GM21528 (cell line): Measurements from ENCODE around the gene PBXIP1.

ENCODE experiments used
- ATAC-seq: cut with Tn5 transposase; IDR thresholded peaks from one replicate; pipeline ENCODE4 v1.9.1; 2021; ENCODE audit warnings: mild to moderate bottlenecking, moderate library complexity; ENCODE audit not compliant: unreplicated experiment, low FRiP score

The PBXIP1 gene

GRCh38 chr1:154958681-154959425 is 3.0 kb upstream of the PBXIP1 start:
- no peak for ATAC-seq

DNA sequence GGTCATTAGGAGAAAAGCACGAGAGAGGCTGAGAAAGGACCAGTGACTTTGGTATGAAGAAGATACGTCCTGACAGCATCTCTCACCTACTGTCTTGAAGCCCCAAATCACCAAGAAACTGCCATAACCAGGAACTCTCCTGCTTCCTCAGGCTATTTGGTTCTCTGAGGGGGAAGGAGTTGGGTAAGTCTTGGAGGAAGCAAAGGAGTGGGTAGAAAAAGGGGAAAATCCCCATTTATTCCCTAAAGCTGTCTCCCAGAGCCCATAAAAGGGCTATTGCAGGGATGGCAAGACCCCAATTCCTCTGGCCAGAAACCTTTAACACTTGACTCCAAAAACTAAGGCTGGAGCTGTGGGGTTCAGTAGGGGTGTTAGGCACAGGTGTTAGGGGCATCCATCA is 2.1 kb upstream of the PBXIP1 start:
- ATAC-seq = no peak

DNA sequence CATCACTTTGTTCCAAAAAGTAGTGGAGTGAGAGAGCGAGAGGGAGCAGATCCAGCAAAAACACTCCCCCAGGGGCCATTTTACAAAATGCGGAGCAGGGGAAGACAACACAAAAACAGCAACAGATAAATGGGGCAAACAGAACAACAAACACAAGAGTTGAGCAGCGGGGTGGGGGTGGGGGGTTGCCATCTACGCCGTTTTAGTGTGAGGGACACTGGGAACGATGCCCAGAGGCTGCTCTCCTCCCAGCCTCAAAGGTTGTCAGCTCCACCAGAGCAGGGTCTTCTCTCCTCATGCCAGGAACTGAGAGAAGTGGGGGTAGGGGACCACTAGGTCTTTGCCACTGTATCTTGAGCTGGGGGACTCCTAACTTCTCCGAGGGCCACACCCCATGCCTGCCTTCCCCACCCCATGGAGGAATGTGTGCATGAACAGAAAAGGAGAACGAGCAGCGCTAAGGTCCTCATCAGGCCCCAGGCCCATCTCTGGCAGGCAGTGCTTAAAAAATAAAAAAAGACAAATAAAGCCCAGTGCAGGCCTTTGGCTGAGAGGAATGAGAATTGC is 1.3 kb upstream of the PBXIP1 start:
- no peak for ATAC-seq

DNA sequence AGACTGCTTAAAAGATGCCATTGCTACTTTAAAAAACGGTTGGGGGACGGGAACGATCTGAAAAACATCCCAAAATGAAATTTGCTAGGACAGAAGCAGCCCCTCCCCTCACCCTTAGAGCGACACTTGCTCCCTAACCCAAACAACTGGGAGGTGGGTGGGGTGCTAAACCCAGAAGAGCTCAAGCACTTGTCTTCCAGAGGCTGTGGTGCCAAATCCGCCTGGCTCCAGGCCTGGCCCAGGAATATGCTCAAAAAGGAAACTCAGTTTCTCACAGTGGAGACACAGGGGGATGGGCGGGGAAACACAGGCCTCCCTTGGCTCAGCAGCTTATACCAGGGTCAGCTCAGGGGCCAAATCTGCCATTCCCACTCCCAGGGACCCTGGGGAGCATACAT is 644 bp upstream of the PBXIP1 start:
- no peak for ATAC-seq

GRCh38 chr1:154955039-154955717 is 721 bp downstream of the PBXIP1 start:
- ATAC-seq = peak; percentile 46

DNA sequence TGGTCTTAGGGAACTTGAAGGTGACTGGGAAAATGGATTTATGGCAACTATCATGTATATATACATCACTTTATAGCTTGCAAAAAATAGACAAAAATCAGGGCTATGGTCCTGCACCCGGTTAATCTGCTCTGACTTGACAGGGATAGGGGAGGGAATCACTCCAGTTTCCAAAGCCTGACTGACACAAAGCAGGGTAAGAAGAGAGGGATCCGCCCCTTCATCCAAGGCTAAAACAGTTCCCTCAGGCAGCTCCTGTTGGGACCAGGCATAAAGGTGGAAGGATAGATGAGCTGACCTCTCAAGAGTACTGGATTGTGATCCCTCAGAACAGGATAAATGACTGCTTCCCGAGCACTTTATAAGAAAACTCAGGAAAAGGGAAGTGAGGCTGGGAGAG is 1.4 kb downstream of the PBXIP1 start:
- ATAC-seq = no peak

GRCh38 chr1:154953611-154954038 is 2.3 kb downstream of the PBXIP1 start:
- ATAC-seq = no peak

DNA sequence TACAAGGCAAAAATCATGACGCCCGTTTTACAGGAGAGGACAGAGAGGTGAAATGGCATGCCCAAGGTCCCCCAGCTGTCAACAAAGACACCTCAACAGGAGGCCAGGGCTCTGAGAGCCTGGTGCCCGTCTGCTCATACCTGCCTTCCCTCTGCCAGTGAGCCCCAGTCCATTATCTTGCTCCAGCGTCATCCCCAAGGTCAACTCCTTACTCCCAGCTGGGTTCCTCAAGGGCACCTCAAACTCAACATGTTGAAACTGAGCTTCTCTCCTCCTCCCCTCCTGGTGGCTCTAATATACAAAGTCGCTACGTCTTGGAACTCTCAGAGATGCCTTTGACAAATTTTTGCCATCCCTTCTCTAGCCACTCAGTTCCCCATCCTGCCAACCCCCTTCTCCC is 3.2 kb downstream of the PBXIP1 start:
- no peak for ATAC-seq

DNA sequence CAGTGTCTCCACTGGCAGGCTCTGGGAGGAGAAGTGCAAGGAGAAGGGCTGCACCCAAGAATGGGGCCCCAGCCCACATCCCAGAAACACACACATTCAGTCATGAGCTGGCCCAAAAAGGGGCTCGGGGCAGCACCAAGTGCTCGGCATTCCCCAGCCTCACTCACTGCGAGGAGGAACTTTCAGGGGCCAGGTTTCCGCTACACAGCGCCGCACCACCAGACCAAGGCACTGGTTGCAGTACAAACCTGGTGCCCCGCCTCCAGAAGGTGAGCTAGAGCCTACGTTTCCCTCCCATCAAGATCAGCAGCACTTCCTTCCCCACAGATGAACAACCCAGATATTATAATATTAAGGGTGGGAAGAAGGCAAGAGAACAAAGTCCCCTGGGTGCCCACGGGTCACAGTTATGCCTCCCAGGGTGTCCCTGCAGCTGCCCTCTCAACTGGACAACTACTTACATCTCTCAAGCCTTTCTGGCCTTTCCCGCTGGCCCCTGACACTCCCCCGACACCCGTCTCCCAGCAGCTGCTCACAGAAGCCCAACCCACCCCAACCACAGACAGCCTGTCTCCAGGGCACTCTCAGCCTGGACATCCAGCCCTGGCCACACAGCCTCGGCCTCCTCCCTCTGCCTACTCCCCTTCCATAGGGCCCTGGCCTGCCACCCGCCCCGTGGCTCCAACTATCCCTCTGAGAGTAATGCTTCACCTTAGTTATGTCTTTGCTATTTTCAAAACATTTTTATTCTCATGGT is 3.8 kb downstream of the PBXIP1 start:
- no peak for ATAC-seq

GRCh38 chr1:154948079-154948478 is 7.8 kb downstream of the PBXIP1 start:
- ATAC-seq = no peak

- no peak for ATAC-seq
Observed at GRCh38 chr1:154945962-154946850, 9.7 kb downstream of the PBXIP1 start.

DNA sequence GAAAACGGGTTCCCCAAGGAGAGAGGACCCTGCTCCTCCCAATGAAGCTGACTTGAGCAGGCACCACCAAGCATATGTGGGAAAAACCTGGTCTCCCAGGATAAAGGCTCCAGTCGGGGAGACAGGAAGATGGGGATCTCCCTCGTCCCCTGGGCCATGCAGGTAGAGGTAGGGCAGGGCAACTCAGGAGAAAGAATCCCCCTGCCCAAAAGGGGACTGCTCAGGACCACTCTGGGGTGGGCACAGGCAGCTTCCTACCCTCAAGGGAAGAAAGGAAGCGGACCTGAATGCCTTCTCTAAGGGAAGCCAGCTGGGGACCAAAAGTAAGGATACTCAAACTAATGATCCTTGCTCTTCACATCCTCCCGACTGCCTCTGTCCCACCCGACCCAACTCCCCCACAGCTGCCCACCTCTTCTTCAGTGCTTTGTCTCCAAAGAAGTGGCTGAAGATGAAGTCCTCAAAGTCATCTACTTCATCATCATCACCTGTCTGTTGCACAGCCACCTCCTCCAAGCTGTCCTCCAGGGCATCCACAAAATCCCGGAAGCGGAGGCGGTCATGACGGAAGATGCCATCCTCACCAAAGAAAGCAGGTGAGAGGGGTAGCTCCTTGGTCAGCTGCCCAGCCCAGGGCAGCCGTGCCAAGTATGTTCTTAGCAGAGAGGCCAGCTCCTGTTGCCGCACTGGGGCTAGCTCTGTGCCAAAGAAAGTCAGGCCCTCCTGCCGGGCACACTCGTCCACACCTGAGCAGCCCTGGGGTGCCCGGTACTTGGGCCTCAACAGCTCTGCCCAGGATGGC is 10.5 kb downstream of the PBXIP1 start:
- no peak for ATAC-seq

GRCh38 chr1:154944401-154945159 is 11.3 kb downstream of the PBXIP1 start:
- ATAC-seq = no peak

DNA sequence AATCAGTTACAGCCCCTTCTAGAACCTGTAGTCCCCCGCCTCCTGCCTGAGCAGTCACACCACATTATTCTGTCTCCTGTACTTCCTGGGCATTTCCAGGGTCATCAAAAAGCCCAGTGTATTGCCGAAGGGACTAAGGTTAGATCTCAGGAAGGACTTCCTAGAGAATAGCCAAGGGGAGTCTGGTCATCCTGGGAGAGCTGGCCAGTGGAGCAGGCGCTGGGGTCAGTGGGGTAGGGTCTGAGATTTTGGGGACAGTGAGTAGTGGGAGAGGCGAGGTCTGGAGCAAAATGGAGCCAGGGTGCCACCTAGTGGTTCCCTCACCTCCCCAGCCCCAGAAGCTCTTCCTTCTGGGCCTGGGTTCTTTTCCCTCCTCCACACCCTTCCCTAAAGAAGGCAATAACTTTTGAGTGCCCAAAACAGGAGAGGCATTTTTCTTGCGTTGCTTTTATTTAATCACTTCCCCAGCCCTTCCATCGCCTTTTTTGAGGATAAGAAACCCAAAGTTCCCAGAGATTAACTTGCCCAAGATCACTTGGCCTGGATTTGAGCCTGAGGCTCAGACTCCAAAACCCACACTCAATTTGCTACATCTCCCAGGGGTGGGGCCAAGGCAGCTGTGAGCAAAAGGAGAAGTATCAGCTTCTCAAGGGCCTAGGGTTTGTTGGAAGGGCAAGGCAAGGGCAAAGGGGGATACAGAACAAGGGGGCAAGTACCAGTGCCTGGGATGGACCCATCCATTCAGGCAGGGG is 12.1 kb downstream of the PBXIP1 start:
- no peak for ATAC-seq

- ATAC-seq = no peak
Observed at GRCh38 chr1:154941333-154942013, 14.4 kb downstream of the PBXIP1 start.

- no peak for ATAC-seq
Observed at GRCh38 chr1:154940651-154941194, 15.2 kb downstream of the PBXIP1 start.

GRCh38 chr1:154940213-154940560 is 15.7 kb downstream of the PBXIP1 start:
- no peak for ATAC-seq
